Pancreas (tissue), 10 donors: ENCODE data around the gene UIMC1. TPM values are rescaled to one million over a fixed set of nuclear protein-coding genes. Genes with fewer than 3 reads are reported as not detected.
"Not testable (repeated sequence)": the region's sequence is repeated elsewhere in the genome, so short reads cannot be mapped to it uniquely, and the experiment has no call there.

Source experiments
- ATAC-seq, 4 donors: fragments of 200-7000 bp; cut with Tn5 transposase; one replicate each; pipeline versions ENCODE4 v1.8.0 to v1.9.1; 2020; ENCODE audit warnings: mild to moderate bottlenecking in 4 of 4, moderate library complexity in 4 of 4
- DNase-seq, 6 donors: peaks; one replicate each; pipeline ENCODE4 v3.0.0-alpha.2; 2020
- FAIRE-seq: peaks from 2 replicates; lab custom pipeline; 2012; peaks lifted over from hg19 to GRCh38; lab: Jason Lieb, UNC
- H3K27ac ChIP-seq, 4 donors: fragments of 200-600 bp; sonication (generic); 1 replicate in 3 of 4; 2 replicates in 1 of 4; pipeline versions ENCODE4 v1.5.0 to v1.8.0; 2020
- H3K27me3 ChIP-seq, 4 donors: fragments of 200-600 bp; one replicate each; pipeline ENCODE4 v1.8.0; 2021
- H3K36me3 ChIP-seq, 3 donors: fragments of 200-600 bp; sonication (generic) in 1 of 3; one replicate each; pipeline versions ENCODE4 v1.5.0 to v1.8.0; 2020 to 2021
- H3K4me1 ChIP-seq, 3 donors: fragments of 200-600 bp; one replicate each; pipeline ENCODE4 v1.8.0; 2021
- H3K4me3 ChIP-seq, 4 donors: fragments of 200-600 bp; sonication (generic) in 2 of 4; one replicate each; pipeline versions ENCODE4 v1.5.0 to v1.8.0; 2020 to 2021
- H3K9me3 ChIP-seq, 4 donors: fragments of 200-600 bp; one replicate each; pipeline ENCODE4 v1.8.0; 2021
- CTCF ChIP-seq, 4 donors: fragments of 200-600 bp; sonication (generic) in 3 of 4; IDR thresholded peaks; one replicate each; pipeline versions ENCODE4 v1.5.0 to v1.8.0; 2021; ENCODE audit warnings: antibody characterized with exemption in 4 of 4
- WGBS, 2 donors: extraction: QIAGEN DNeasy Blood & Tissue Kit; methylation state at CpG; one replicate each; pipeline ENCODE4 v1.1.7; 2013; 5-methylcytosine and 5-hydroxymethylcytosine counted together
- intact Hi-C, 3 donors: fragments of 100-400 bp; cut with DNase I; formaldehyde crosslinking; loops; one replicate each; pipeline versions ENCODE4 v1.11.1 to v1.14.2; 2022
- polyA plus RNA-seq, 2 donors: library from polyadenylated mRNA; stranded (reverse); fragments of 200-250 nt; gene quantifications; one replicate each; pipeline ENCODE4 v1.2.3, GENCODE V29; 2013
- total RNA-seq, 6 donors: library from RNA; stranded (reverse); fragmentation: NEBNext Ultra II Directional in 4 of 6; extraction: Animal tissue kit (Norgen Biotek cat#: 25700) in 4 of 6; gene quantifications; one replicate each; pipeline versions ENCODE4 v1.2.1 to v1.2.4, GENCODE V29; 2021 to 2023
- donor health status: healthy with polysubstance abuse.
- donor health status: DM: no; HTN: no; CAD: no; lungs with moderate emphysema.
- donor health status: DM: no; HTN: no; CAD: no.
- donor health status: control.
- donor health status: control.
- donor health status: Bipolar disorder and iron deficiency.
- donor health status: DM: yes; HTN: yes; CAD: no.
- donor health status: DM: no; HTN: no; CAD: no.
- donor health status: DM: no; HTN: no; CAD: no.
- donor health status: DM: yes; HTN: yes; CAD: no.

Gene UIMC1
- 10 to 100 TPM; 19.9 to 29.5 (median 21.9) TPM for total RNA-seq
- polyA plus RNA-seq, result 10 to 100 TPM; 24.1 to 28.0 TPM

- H3K27me3 ChIP-seq, result no peaks in the 10 kb centered on the region
- no peak for FAIRE-seq
- DNase-seq, result peak; percentile 89 to 96 (median 90)
- TF ChIP-seq CTCF (IDR thresholded peaks at IDR 0.05), result no peak
- peak within 1 kb of the TSS; percentile 84 to 95 (median 91) for H3K27ac ChIP-seq
- intact Hi-C loops, result no loop called here
- peak; percentile 92 to 96 (median 93) for ATAC-seq
- H3K9me3 ChIP-seq, result no peaks in the 10 kb centered on the region
- H3K4me1 ChIP-seq, result peaks cover 5 to 13% (median 8%) of the 10 kb centered on the region in 3 donors
- WGBS, 2 donors, result 0 to 1% methylated on average over 65 to 83 of the region's 83 CpGs
- peak within 1 kb of the TSS; percentile 57 to 98 (median 80) for H3K4me3 ChIP-seq
- H3K36me3 ChIP-seq, result no peaks in the 10 kb centered on the region
Measured at GRCh38 chr5:177006265-177006972, at the start of gene UIMC1. TSS of gene UIMC1 (minus strand) at chr5:177006779. CDS start at chr5:176982615, 24,164 bp downstream.

- Histone ChIP-seq H3K27me3 (no peaks in the 10 kb centered on the region), H3K36me3 (peaks cover 0 to 18% (median 0%) of the 10 kb centered on the region in 3 donors), H3K4me3 (no peak overlapping the region), H3K27ac (no peak overlapping the region), H3K4me1 (no peaks in the 10 kb centered on the region), H3K9me3 (no peaks in the 10 kb centered on the region)
- FAIRE-seq, result no peak
- no peak for DNase-seq
- intact Hi-C loops, result no loop called here
- TF ChIP-seq CTCF (IDR thresholded peaks at IDR 0.05), result no peak
- ATAC-seq, result no peak
- WGBS, 2 donors, result 87 to 91% methylated on average over 5 of the region's 5 CpGs
Measured at GRCh38 chr5:177049285-177049684, 42.7 kb upstream of the UIMC1 start.

- H3K4me1 ChIP-seq, H3K4me3 ChIP-seq, H3K9me3 ChIP-seq, H3K27ac ChIP-seq, FAIRE-seq, DNase-seq, intact Hi-C loops, ATAC-seq, H3K27me3 ChIP-seq: not testable (repeated sequence)
- peaks cover 0 to 18% (median 0%) of the 10 kb centered on the region in 3 donors for H3K36me3 ChIP-seq
- WGBS, 2 donors, result 97% methylated on average over 7 of the region's 7 CpGs
Measured at GRCh38 chr5:177048531-177048930, 42.0 kb upstream of the UIMC1 start.

- Histone ChIP-seq H3K4me3 (no peak overlapping the region), H3K27me3 (no peaks in the 10 kb centered on the region), H3K36me3 (peaks cover 0 to 28% (median 5%) of the 10 kb centered on the region in 3 donors), H3K9me3 (no peaks in the 10 kb centered on the region), H3K27ac (no peak overlapping the region), H3K4me1 (no peaks in the 10 kb centered on the region)
- ATAC-seq (no peak), DNase-seq (no peak), FAIRE-seq (no peak)
- 89 to 91% methylated on average over 4 of the region's 4 CpGs for WGBS, 2 donors
- intact Hi-C loops, result no loop called here
- no peak for TF ChIP-seq CTCF (IDR thresholded peaks at IDR 0.05)
Measured at GRCh38 chr5:177045631-177046030, 39.1 kb upstream of the UIMC1 start.

- 88 to 94% methylated on average over 1 of the region's 1 CpG for WGBS, 2 donors
- peaks cover 0 to 22% (median 5%) of the 10 kb centered on the region in 3 donors for H3K36me3 ChIP-seq
- H3K4me3 ChIP-seq, result no peak overlapping the region
- no peak for ATAC-seq
- TF ChIP-seq CTCF (IDR thresholded peaks at IDR 0.05), result no peak
- H3K4me1 ChIP-seq, result no peaks in the 10 kb centered on the region
- no peaks in the 10 kb centered on the region for H3K9me3 ChIP-seq
- no peak for FAIRE-seq
- H3K27me3 ChIP-seq, result no peaks in the 10 kb centered on the region
- H3K27ac ChIP-seq, result no peak overlapping the region
- intact Hi-C loops, result no loop called here
- DNase-seq, result no peak
Measured at GRCh38 chr5:177044641-177045040, 38.1 kb upstream of the UIMC1 start.
